Measurements from ENCODE around the gene LRRC14B. TPM values are rescaled to one million over a fixed set of nuclear protein-coding genes. Genes with fewer than 3 reads are reported as not detected.

The LRRC14B gene
- polyA plus RNA-seq, 1 of the 3 experiments (the other 2 are of a cell fraction): not detected

DNA sequence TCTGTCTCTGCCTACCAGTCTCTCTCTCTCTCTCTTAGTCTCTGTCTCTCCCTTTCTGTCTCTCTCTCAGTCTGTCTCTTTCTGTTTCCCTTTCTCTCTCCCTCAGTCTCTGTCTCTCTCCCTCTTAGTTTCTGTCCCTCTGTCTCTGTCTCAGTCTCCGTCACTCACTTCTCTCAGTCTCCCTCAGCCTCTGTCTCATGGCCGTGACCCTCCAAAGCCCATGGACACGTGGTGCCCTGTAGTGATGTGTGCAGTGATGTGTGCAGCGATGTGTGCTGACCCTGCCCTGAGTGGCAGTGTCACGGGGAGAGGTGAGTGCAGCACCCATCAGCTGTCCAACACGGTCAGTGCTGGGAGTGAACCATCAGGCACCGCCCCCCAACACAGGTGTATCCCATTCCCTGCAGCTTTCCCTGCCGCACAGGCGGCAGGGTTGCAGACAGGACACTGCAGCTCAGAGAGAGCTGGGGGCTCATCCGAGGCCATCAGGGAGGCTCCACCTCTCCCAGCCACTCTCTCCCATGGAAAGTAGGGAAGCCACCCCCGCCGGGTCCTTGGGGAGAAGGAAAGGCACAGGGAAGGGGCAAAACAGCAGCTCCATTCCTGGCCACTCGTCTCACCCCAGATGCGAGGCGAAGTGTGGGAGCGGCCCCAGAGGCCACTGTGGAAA is 794 bp upstream of the LRRC14B start (continued):
- TF ChIP-seq REST (IDR thresholded peaks at IDR 0.05; ENCODE audit: low read depth, low read length): no peak

GRCh38 chr5:191949-192690 is 825 bp downstream of the LRRC14B start:
- no peaks in the 10 kb centered on the region for H3F3A ChIP-seq (replicated peaks; ENCODE audit: insufficient read depth)
- H3K79me2 ChIP-seq (ENCODE audit: insufficient read depth): no peaks in the 10 kb centered on the region
- no peak overlapping the region for H3K9ac ChIP-seq
- no peak overlapping the region for H2AFZ ChIP-seq (ENCODE audit: low read depth)
- H3K9me2 ChIP-seq: no peaks in the 10 kb centered on the region
- no peaks in the 10 kb centered on the region for H3K9me3 ChIP-seq
- 90% methylated on average over 20 of the region's 46 CpGs for WGBS (ENCODE audit: low lambda C conversion rate)
- peaks cover 0 to 12% of the 10 kb centered on the region in 2 experiments; a peak in 1 of 4 replicates for H3K4me1 ChIP-seq (ENCODE audit: control insufficient read depth in 1 of 2, insufficient read depth in 2 of 2, low read depth in 1 of 2, low read length in 1 of 2)
- CTCF ChIA-PET: interaction anchor here (0.7 kb wide), 1 partner anchor 239 kb away, joined by 3 read pairs; no protein-coding TSS in a partner anchor
- no peak overlapping the region for H3K4me3 ChIP-seq (ENCODE audit: low read depth in 2 of 2, low read length in 1 of 2)
- no peaks in the 10 kb centered on the region for H4K20me1 ChIP-seq (ENCODE audit: insufficient read depth)
- H3K27ac ChIP-seq (ENCODE audit: low read depth in 2 of 2, low read length in 1 of 2): no peak overlapping the region
- no peaks in the 10 kb centered on the region for H3K36me3 ChIP-seq (replicated peaks in 1 of 2; ENCODE audit: control insufficient read depth in 1 of 2, insufficient read depth in 2 of 2, low read length in 1 of 2)
- no peak for DNase-seq
- H3K4me2 ChIP-seq: no peak overlapping the region
- POLR2A ChIA-PET: no interaction called here
- H3K27me3 ChIP-seq (ENCODE audit: insufficient read depth): no peaks in the 10 kb centered on the region
- TF ChIP-seq EP300 (IDR thresholded peaks at IDR 0.05; ENCODE audit: borderline replicate concordance in 1 of 2, low read depth in 1 of 2, low read length in 1 of 2) (no peak), GABPA (IDR thresholded peaks at IDR 0.05; ENCODE audit: low read depth) (no peak), TAF1 (IDR thresholded peaks at IDR 0.05; ENCODE audit: borderline replicate concordance, low read depth, low read length) (no peak), USF2 (IDR thresholded peaks at IDR 0.05; ENCODE audit: borderline replicate concordance, low read depth, low read length) (no peak), REST (IDR thresholded peaks at IDR 0.05; ENCODE audit: low read depth, low read length) (no peak), NFIC (IDR thresholded peaks at IDR 0.05; ENCODE audit: borderline replicate concordance) (no peak), SMC3 (IDR thresholded peaks at IDR 0.05; ENCODE audit: low read depth, low read length) (no peak), SIN3A (IDR thresholded peaks at IDR 0.05; ENCODE audit: borderline replicate concordance, low read depth, low read length) (no peak), MAX (IDR thresholded peaks at IDR 0.05; ENCODE audit: low read depth) (no peak), PBX3 (IDR thresholded peaks at IDR 0.05) (no peak), TEAD4 (IDR thresholded peaks at IDR 0.05; ENCODE audit: borderline replicate concordance, insufficient read depth) (no peak), RFX5 (IDR thresholded peaks at IDR 0.05; ENCODE audit: low read length) (no peak), RXRA (IDR thresholded peaks at IDR 0.05; ENCODE audit: borderline replicate concordance, low read depth) (no peak), FOSL2 (IDR thresholded peaks at IDR 0.05; ENCODE audit: borderline replicate concordance, low read depth) (no peak)
- TF ChIP-seq, protein P1, sequence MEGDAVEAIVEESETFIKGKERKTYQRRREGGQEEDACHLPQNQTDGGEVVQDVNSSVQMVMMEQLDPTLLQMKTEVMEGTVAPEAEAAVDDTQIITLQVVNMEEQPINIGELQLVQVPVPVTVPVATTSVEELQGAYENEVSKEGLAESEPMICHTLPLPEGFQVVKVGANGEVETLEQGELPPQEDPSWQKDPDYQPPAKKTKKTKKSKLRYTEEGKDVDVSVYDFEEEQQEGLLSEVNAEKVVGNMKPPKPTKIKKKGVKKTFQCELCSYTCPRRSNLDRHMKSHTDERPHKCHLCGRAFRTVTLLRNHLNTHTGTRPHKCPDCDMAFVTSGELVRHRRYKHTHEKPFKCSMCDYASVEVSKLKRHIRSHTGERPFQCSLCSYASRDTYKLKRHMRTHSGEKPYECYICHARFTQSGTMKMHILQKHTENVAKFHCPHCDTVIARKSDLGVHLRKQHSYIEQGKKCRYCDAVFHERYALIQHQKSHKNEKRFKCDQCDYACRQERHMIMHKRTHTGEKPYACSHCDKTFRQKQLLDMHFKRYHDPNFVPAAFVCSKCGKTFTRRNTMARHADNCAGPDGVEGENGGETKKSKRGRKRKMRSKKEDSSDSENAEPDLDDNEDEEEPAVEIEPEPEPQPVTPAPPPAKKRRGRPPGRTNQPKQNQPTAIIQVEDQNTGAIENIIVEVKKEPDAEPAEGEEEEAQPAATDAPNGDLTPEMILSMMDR (IDR thresholded peaks at IDR 0.05): no peak
